GM21737 (cell line): ENCODE data around the gene KCNV2.
"Not testable (repeated sequence)": the region's sequence is repeated elsewhere in the genome, so short reads cannot be mapped to it uniquely, and the experiment has no call there.

Experiments
- ATAC-seq: cut with Tn5 transposase; IDR thresholded peaks from one replicate; pipeline ENCODE4 v1.9.1; 2021; ENCODE audit warnings: mild to moderate bottlenecking, moderate library complexity; ENCODE audit not compliant: unreplicated experiment

Gene KCNV2

GRCh38 chr9:2717385-2717784, at the start of gene KCNV2:
KCNV2 (plus strand) TSS chr9:2717510; CDS start chr9:2717740, 230 bp downstream.
- ATAC-seq = no peak

- no peak for ATAC-seq
Measured at GRCh38 chr9:2673161-2673560, 44.1 kb upstream of the KCNV2 start.

GRCh38 chr9:2674141-2674824, 43.0 kb upstream of the KCNV2 start:
- ATAC-seq = no peak

GRCh38 chr9:2675834-2676233, 41.5 kb upstream of the KCNV2 start:
- ATAC-seq = no peak

- ATAC-seq = no peak
Measured at GRCh38 chr9:2676466-2676865, 40.8 kb upstream of the KCNV2 start.

GRCh38 chr9:2677915-2678889, 39.1 kb upstream of the KCNV2 start:
- ATAC-seq = no peak

- ATAC-seq = no peak
Measured at GRCh38 chr9:2679011-2679410, 38.3 kb upstream of the KCNV2 start.

GRCh38 chr9:2681981-2682380, 35.3 kb upstream of the KCNV2 start:
- no peak for ATAC-seq

GRCh38 chr9:2686911-2687310, 30.4 kb upstream of the KCNV2 start:
- ATAC-seq = no peak

- ATAC-seq = no peak
Measured at GRCh38 chr9:2688636-2689035, 28.7 kb upstream of the KCNV2 start.

- no peak for ATAC-seq
Measured at GRCh38 chr9:2691212-2691611, 26.1 kb upstream of the KCNV2 start.

- ATAC-seq = no peak
Measured at GRCh38 chr9:2691626-2692025, 25.7 kb upstream of the KCNV2 start.

- no peak for ATAC-seq
Measured at GRCh38 chr9:2693056-2693455, 24.3 kb upstream of the KCNV2 start.

GRCh38 chr9:2697492-2697891, 19.8 kb upstream of the KCNV2 start:
- ATAC-seq = no peak

GRCh38 chr9:2700398-2700797, 16.9 kb upstream of the KCNV2 start:
- no peak for ATAC-seq

GRCh38 chr9:2700909-2701550, 16.3 kb upstream of the KCNV2 start:
- no peak for ATAC-seq

GRCh38 chr9:2704504-2704903, 12.8 kb upstream of the KCNV2 start:
- no peak for ATAC-seq

- ATAC-seq = not testable (repeated sequence)
Measured at GRCh38 chr9:2707256-2707655, 10.1 kb upstream of the KCNV2 start.

GRCh38 chr9:2709645-2710101, 7.6 kb upstream of the KCNV2 start:
- ATAC-seq = no peak

- no peak for ATAC-seq
Measured at GRCh38 chr9:2711716-2712115, 5.6 kb upstream of the KCNV2 start.

GRCh38 chr9:2718001-2718697, 839 bp downstream of the KCNV2 start:
- no peak for ATAC-seq
